ENCODE results near the gene CCDC127.

CCDC127 gene

DNA sequence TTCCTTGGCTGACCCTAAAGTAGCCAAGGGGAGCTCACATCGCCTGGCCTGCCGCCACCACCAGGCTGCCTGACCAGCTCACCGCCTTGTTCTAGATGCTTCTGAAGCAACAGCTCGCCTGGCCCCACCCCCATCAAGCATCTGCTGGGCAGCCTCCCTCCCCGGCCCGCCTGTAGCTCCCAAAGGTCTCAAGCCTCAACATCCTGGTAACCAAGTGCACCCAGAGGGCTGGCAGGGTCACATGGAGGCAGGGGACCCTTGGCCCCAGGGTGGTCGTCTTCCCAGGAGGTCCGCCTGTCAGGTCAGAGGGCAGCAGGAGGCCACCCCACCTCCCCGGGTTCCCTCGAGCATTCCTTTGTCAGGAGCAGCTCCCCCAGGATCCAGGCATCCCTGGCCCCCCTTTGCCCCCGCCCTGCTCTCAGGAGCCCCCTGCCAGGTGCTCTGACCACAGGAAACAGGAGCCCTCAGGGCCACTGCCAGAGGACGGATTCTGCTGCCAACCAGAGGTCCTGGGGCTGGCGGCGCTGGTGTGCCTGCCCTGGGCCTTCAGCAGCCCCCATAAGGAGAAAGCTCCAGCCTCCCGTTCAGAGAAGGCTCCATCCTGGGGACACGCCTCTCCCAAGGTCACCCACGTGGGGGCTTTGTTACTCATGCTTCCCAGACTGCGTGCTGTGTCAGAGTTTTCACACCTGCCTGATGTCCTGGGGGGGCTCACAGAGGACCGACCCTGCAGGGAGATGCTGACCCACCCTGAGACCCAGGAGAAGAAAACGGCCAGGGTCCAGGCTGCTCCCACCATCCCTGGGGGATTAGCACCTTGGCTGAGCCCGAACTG lies 30.1 kb downstream of the CCDC127 start:
- DNase-seq, result no peak

DNA sequence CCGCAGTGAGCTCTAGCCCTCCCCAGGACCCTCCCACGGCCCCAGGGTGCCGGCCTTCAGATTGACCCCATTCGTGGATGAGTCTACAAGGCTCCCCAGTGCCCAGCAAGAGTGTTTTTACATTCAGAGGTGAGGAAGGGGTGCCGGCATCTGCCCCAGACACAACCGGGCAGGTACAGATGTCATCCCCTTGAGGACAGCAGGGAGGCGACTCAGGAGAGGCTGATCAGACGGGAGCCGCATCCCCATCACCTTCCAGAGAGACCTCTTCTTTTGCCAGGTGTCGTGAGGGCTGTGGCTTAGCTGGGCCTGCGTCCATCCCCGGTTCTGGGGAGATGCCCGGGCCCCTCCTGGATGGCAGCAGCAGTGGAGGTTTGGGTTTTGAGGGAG lies 30.9 kb downstream of the CCDC127 start:
- DNase-seq, result no peak

DNA sequence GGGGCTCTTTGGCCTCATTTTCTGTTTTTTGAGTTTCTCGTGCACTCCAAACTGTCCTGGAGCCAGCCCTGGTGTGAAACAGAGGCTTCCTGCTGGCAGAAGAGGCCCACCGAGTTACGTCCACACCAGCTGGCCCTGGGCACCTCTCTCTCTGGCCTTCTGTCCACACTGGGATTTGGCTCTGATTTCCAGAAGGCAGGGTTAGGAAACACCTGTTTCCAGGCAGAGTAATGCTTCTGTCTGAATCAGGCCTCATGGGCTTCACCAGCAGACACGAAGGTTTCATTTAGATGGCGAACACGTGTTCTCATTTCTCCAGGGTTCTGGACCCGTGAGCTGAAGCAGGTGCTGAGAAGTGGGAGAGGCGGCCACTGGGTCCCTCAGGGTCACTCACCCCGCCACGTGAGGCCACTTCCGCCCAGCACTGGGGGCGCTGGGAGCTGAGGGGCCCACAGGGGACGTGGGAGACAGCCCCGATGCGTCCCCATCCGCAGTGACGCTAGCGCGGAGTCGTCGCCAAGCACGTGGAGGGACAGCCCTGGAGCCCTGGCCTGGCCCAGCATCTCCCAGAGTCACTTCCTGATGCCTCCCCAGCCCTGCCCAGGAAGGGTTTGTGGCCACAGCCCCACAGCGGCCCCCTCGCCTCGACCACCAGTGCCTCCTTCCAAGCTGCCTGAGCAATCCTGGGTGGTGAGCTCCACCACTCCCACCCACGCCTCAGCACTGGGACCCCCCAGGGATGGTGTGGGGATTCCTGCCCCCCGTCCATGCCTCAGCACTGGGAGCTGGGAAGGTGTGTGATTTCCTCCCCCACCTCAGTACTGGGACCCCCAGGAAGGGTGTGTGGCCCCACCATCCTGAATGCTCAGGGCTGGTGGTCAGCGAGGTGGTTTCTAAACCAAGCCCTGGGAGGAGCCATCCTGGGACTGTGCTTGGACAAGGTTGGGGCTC lies 31.6 kb downstream of the CCDC127 start:
- no peak for DNase-seq

DNA sequence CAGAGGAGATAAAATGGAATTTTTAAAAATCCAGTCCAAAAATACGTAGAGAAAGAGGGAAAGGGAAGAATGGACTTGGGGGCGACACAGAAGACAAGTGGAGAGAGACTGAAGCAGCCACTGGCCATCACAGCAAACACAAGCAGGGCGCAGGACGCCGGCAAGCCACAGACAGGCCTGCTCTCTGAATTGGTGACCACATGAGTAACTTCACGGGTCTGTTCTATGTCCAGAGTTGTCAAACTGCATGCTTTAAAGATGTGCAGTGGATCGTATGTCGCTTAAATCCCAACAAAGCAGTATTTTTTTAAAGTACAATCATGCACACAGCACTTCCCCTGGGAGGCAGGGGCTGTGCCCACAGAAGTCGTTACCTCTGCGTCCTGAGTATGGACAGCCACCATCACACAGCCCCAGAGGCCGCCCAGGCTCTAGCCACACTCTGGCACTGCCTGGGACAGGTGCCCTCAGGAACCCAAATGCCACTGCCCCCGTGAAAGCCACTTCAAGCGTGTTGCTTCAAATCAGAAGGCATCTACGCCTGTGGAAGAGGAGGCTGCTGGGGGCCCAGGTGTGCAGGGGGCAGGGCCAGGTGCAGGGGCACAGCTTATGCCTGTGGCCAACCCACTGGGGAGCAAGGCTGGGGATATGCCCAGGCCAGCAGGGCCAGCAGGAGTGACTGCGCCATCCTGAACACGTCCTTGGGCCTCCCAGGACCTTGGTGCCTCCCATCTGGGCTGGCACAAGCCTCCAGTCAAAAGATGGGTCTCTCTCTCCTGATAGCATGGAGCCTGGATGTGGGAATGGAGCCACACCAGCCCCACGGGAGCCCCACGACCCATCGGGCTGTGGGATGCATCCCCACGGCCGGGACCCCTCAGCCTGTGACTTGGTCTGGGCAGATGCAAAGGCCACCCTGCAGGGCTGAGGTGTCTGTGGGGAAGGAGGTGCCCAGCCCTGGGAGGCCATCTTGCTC lies 32.6 kb downstream of the CCDC127 start:
- no peak for DNase-seq

DNA sequence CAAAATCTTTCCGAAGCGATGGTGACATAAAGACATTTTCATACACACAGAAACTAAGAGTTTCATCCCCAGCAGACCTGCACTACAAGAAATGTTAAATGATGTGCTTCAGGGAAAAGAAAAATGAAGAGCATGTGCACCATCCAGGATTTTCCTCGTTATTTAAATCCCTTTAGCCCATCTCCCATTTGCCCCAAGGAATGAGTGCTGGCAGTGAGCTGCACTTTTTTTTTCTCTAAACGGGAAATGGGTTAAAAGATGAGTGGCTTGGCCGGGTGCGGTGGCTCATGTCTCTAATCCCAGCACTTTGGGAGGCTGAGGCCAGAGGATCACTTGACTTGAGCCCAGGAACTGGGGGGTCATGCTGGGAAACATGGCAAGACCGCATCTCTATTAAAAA lies 33.5 kb downstream of the CCDC127 start:
- no peak for DNase-seq

DNA sequence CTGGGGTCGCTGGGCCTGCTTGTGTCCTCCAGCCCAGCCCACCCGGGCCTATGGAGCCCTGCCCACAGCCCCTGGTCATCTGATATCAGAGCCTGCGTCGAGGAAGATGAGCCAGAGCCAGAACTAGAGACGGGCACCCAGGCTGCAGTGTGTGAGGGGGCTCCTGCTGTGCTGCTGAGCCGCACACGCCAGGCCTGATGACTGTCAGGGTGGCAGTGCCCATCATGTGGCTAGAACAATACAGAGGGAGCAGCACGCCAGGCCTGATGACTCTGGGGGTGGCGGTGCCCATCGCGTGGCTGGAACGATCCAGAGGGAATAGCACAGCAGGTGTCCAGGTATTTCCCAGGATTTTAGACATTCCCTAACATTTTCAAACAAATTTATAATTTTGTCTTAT lies 35.8 kb downstream of the CCDC127 start:
- no peak for DNase-seq

DNA sequence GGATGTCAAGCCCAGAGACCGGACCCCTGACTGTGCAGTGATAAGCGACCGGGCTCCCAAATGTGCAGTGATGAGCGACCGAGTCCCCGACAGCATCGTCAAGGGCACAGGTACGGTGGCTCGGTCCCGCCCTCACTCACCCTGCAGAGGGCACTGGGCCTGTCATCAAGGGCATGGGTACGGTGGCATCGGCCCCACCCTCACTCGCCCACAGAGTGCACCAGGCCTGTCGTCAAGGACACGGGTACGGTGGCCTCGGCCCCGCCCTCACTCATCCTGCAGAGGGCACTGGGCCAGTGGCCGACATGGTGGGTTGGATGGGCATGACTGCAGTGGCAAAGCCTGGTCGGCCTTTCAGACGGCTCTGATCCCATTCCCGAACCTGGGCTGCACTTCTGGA lies 36.4 kb downstream of the CCDC127 start:
- DNase-seq, result no peak

DNA sequence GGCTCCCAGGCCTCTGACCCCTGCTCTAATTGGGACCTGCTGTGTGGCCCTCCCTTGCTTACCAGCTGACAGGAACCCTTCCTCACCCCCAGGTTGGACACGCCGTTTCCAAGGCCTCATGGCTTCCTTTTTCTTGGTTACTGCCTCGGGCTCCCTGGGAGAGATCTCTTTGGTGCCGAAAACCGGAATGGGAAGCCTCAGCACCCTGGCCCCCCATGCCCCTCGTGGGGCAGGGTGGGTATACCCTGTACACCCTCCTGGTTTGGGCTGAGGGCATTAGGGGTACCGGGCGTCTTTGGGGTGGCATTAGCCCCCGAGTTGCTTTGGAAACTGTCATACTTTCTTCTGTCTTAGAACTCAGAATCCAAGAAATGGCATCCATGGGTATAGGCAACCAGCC lies 36.8 kb downstream of the CCDC127 start:
- no peak for DNase-seq

DNA sequence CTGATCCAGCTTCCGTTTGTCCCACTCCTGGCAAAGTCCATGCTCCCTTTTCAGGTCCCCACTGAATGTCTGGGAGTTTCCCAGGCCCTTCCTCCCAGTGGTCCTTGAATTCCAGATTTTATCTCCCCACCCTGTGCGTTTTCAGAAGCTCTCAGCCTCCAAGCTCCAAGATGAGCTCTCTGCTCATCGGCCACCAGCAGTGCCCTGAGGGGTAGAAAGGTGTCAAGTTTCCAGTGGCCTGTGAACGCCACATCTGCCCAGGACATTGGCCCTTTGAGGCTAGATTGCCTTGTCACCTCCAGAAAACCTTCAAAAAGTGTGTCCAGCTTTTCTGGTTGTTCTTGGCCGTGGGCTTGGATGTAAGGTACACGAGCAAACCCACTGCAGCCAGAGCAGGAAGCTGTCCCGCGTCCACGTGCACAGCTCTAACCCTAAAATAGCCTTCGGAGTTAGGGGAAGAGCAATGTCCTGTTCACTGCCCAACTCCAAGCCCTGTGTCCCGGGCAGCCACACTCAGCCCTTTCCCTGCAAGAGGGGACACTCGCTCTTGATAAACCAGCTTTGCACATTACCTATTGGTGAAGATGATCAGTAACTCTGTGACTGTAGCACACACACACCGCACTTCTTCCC lies 37.6 kb downstream of the CCDC127 start:
- DNase-seq, result no peak

DNA sequence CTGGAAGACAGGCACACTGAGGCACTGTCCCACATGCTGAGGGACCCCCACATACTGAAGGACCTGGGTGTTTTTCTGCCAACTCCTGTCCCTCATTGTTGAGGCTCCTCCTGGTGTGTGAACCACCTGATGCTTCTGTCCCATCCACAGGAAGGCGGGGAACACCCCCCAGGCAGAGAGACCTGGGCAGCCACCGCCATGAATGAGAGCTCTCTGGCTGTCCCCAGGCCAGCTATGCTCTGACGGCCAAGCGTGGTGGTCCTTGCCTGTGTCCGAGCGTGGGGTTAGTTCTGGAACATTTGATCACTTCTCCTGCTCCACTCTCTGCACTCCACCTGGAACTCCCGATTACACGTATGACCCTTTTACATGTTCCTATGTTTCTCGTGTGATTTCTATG lies 38.6 kb downstream of the CCDC127 start:
- no peak for DNase-seq

DNA sequence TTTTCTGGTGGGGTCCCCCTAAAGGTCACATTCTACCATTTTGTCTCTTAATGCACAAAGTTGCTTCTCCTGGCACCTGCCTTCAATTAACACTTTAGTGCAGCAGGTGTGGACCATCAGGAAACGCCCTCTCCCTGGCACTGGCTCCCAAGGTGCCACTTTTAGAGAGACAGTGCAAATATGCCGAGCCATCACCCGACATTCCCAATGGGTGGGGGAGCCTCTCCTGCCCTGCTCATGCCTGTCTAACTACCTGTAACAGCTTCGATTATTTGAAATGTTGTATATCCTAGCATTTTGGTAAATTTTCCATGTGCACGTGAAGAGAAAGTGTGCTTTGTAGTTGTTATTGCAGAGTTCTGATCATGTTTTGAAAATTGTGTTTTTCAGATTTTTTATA lies 39.8 kb downstream of the CCDC127 start:
- DNase-seq, result no peak

DNA sequence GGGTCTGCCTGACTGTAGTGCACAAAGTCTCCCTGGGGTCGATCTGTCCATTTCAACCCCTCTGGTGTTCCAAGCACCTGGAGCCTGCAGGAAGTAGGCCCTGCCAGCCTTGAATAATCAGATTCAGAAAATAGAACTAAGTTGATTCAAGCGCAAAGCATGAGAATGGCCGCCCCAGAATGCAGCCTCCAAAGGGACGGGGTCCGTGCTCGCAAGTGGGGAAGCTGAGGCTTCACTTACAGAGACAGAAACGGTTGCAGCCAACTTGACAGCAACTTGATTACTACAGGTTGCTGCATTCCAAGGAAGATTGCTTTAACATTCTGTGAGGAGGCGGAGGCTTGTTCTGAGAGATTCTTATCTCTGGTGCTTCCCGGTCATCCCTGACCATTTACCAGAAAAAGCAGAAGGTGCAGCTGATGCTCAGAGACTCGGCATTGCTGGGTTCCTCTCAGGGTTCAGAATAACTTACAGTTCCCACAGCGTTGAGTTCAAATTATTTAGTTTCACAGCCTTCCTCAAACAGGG lies 41.6 kb downstream of the CCDC127 start:
- DNase-seq, result no peak

DNA sequence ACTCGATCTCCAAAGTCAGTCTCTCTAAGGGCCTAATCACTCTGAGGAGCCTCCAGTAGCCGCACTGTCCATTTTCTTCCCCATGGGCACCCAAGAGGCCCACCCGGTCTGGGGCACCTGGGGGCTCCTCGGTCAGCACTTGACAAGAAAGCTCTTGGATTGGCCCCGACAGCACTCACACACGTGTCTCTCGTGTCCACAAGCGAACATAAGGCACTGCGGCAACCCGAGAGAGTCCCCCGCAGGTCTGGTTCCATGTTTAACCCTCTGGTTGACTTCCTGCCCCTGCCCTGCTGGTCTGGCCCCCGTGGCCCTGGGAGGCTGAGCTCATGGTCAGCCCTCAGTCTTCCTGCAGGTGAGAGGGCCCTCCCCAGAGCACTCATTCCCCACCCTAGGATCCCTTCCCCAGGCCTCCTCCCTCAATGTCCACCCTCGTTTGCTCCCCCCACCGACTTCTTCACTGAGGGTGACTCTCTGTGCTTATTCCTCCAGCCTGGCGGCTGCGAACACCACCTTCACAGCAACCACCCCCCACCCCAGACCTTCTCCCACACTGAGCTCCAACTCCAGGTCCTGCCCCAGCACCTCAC lies 43.0 kb downstream of the CCDC127 start:
- no peak for DNase-seq

DNA sequence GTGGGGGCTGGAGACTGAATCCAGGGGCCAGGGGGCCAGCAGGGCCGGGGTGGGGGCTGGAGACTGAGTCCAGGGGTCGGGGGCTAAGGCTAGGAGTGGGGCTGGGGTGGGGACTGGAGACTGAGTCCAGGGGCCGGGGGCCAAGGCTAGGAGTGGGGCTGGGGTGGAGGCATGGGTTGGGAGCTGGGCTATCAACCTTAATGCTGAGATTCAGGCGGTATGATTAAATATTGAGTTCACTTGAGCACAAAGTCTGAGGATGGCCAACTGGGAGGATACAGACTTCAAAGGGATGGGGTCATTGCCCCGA lies 43.7 kb downstream of the CCDC127 start:
- DNase-seq, result no peak

DNA sequence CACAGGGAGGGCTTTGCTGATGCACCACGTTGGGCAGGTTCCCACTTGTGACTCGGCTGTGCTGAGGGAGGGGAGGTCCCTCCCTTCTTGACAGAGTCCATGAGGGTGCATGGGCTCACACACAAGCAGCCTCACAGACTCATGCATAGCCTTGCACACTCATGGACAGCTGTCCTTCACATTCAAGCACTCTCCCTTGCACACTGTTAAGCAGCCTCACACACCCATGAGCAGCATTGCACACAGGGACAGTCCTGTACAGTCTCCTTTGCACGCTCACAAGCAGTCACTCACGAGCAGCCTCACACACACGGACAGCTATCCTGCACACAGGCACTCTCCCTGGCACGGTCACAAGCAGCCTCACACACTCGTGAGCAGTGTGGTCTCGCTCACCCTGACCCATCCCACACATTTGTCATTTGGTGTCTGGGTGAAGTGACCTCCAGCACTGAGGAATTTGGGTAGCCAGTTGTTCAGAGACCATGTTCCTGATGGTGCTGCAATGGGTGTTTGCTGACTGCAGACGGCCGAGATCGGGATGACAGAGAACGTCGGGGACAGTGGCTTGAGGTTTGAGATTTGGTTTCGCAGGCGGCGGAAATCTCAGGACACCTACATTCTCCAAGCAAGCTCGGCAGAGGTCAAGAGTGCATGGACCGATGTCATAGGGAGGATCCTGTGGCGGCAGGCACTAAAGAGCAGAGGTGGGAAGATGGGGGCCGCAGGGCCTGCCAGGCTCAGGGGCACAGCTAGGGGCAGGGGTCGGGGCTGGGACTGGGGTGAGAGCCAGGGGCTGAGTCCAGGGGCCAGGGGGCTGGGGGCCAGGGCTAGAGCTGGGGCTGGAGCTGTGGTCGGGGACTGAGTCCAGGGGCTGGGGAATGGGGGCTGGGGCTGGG lies 44.3 kb downstream of the CCDC127 start:
- no peak for DNase-seq

DNA sequence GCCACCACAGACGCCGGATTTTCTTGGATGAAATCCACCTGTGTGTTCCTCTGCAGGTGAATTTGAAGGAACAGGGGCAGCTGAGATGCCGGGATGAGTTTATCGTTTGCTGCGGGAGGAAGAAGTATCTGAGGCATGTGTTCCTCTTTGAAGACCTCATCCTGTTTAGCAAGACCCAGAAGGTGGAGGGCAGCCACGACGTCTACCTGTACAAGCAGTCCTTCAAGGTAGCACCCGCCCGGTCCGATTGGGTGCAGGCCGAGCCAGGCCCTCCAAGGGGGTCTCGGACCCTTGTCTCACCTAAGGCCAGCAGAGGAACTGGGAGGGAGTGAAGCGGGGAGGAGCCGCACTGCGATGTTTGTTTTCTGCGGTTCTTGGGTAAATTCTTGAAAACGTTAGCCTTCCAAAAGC lies 45.1 kb downstream of the CCDC127 start:
- DNase-seq, result no peak

DNA sequence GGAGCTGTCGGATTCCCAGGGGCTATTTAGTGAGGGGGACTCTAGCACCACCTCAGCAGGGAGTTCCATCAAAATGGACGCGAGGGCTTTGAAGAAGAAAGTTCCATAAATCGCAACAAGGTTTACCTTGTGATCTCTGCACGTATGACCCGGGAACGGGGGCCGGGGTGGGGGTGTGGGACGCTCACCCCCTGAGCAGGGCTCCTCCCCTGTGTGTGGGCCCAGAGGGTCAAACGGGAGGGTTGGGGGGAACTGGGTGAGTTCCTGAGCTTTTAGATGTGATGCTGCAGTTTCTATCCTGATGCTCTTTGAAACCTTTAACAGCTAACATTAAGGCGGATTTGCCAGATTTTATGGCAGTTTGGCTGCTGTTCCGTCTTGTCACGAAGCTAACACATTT lies 45.5 kb downstream of the CCDC127 start:
- DNase-seq, result no peak

DNA sequence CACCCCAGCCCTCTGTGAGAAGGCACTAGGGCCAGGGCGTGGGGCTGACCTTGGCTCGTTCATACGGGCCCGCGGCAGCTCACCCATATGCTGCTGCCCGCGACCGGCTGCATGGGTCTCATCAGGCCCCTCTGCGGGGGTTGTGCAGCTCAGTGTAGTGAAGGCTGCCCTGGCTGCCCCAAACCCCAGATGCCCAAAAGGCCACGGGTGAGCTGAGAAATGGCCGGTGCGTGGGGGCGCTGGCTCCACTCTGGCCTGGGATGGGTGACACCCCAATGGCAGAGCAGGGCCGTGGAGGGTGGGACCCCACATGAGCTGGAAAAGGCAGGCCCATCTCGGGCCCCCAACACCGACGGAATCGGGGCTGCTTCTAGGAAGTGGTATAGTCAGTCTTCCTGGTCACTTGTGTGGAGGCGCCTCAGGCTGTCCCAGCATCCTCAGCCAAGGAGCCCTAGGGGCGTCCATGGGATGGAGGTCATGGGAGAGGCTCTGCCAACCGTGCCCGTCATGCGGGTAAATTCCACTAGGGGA lies 46.1 kb downstream of the CCDC127 start:
- no peak for DNase-seq

DNA sequence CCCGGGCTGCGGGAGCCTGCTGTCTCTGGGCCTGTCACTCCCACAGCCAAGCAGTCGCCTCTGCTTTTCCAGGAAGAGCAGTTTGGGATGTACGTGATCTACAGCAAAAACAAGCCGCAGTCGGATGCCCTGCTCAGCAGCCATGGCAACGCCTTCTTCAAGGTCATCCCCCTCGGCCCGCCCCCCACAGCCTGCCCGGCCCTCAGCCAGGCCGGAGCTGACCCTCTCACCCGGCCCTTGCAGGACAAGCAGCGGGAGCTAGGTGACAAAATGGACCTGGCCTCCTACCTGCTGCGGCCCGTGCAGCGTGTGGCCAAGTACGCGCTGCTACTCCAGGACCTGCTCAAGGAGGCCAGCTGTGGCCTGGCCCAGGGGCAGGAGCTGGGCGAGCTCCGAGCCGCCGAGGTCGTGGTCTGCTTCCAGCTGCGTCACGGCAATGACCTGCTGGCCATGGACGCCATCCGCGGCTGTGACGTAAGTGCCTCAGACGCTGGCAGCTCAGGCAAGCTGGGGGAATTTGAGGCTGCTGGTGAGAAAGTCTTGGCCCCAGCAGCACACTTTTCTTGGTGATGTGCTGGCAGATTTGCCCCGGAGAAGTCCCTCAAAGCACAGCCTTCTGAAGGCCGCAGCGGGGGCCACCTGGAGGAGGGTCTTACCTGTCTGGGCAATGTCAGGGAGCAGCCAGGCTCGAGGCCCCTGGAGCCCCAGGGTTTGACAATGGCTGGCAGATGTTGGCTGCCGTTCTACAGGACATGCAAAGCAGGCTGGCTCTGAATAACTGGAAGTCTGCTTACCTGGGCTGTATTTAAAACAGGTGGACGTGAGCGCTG lies 46.8 kb downstream of the CCDC127 start:
- DNase-seq, result no peak

DNA sequence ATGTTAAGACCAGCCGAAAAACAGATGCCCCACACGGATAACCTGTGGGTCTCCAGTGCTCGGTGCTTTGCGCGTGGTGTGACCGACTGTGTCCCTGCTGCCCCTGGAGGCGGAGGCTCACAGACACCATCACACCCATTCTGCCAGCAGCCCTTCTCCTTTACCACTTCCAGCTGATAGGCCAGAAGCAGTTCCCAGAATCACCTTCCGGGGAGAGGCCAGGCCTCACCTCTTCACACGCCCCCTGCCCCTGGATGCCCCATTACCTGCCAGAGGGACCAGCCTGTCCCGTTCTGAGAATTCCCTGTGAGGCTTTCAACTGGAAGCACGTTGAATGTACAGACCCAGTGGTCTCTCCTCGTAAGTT lies 48.2 kb downstream of the CCDC127 start:
- DNase-seq, result no peak
